Prostate gland (tissue), 2 donors: Measurements from ENCODE around the gene ABLIM3. TPM values are rescaled to one million over a fixed set of nuclear protein-coding genes. Genes with fewer than 3 reads are reported as not detected.

Experiments
- DNase-seq: peaks from one replicate; pipeline ENCODE4 v3.0.0-alpha.2; 2019; ENCODE audit warnings: low spot score
- H3K27ac ChIP-seq, 2 donors: fragments of 200-600 bp; sonication (generic); 2 replicates each; pipeline ENCODE4 v1.5.1; 2017 to 2019
- H3K27me3 ChIP-seq: fragments of 200-600 bp; sonication (generic); replicated peaks from 2 replicates; pipeline ENCODE4 v1.5.1; 2019; ENCODE audit not compliant: insufficient read depth
- H3K36me3 ChIP-seq, 2 donors: fragments of 200-600 bp; sonication (generic); 1 replicate in 1 of 2; 2 replicates in 1 of 2; pipeline versions ENCODE4 v1.5.1 to v1.8.1; 2017 to 2019
- H3K4me1 ChIP-seq: fragments of 200-600 bp; sonication (generic); replicated peaks from 2 replicates; pipeline ENCODE4 v1.5.1; 2019
- H3K4me3 ChIP-seq, 2 donors: fragments of 200-600 bp; sonication (generic); 2 replicates each; pipeline ENCODE4 v1.5.1; 2017 to 2019
- H3K9me3 ChIP-seq: fragments of 200-600 bp; sonication (generic); 2 replicates; pipeline ENCODE4 v1.5.1; 2017
- CTCF ChIP-seq, 4 experiments: fragments of 200-600 bp in 2 of 4; fragments of 450-650 bp in 2 of 4; sonication (generic) in 2 of 4; IDR thresholded peaks; 1 replicate in 3 of 4; 2 replicates in 1 of 4; pipeline ENCODE4 v1.5.1; 2016 to 2019; ENCODE audit warnings: antibody characterized with exemption in 4 of 4, mild to moderate bottlenecking in 2 of 4, moderate library complexity in 2 of 4
- POLR2A ChIP-seq: fragments of 450-650 bp; IDR thresholded peaks from one replicate; pipeline ENCODE4 v1.6.1; 2016; ENCODE audit warnings: antibody characterized with exemption, mild to moderate bottlenecking
- POLR2AphosphoS5 ChIP-seq: sonication (generic); formaldehyde crosslinking; IDR thresholded peaks from one replicate; pipeline ENCODE4 v1.6.1; 2017; ENCODE audit warnings: antibody characterized with exemption
- WGBS: methylation state at CpG from one replicate; pipeline ENCODE4 v1.1.5; 2018; 5-methylcytosine and 5-hydroxymethylcytosine counted together
- intact Hi-C: fragments of 100-400 bp; cut with DNase I; formaldehyde crosslinking; loops from one replicate; pipeline ENCODE4 v1.14.2; 2022
- total RNA-seq, 2 donors: library from RNA; depleted of rRNA; stranded (reverse); fragments of >200 nt; gene quantifications; one replicate each; pipeline ENCODE4 v1.1.0, GENCODE V29; 2016

ABLIM3 gene
- total RNA-seq, 2 donors from 2014 or later = 9.0 to 11.7 TPM

- Histone ChIP-seq H3K36me3 (no peaks in the 10 kb centered on the region), H3K4me1 (no peaks in the 10 kb centered on the region), H3K4me3 (no peak overlapping the region), H3K9me3 (no peaks in the 10 kb centered on the region), H3K27me3 (no peaks in the 10 kb centered on the region), H3K27ac (no peak overlapping the region)
- TF ChIP-seq POLR2A (no peak), CTCF (IDR thresholded peaks at IDR 0.05) (no peak), POLR2AphosphoS5 (no peak)
- no peak for DNase-seq
- intact Hi-C loops = no loop called here
These were observed 36.1 kb downstream of the ABLIM3 start for GRCh38 chr5:149177339-149177843.

- Histone ChIP-seq H3K27me3 (no peaks in the 10 kb centered on the region), H3K4me3 (no peak overlapping the region), H3K4me1 (no peaks in the 10 kb centered on the region), H3K9me3 (no peaks in the 10 kb centered on the region), H3K36me3 (no peaks in the 10 kb centered on the region), H3K27ac (no peak overlapping the region)
- 79% methylated on average over 8 of the region's 8 CpGs for WGBS
- intact Hi-C loops = no loop called here
- DNase-seq = no peak
- no peak for TF ChIP-seq POLR2AphosphoS5
- TF ChIP-seq CTCF (IDR thresholded peaks at IDR 0.05) = no peak
- no peak for TF ChIP-seq POLR2A
These were observed 36.7 kb downstream of the ABLIM3 start for GRCh38 chr5:149177911-149178565.

- no peaks in the 10 kb centered on the region for H3K4me1 ChIP-seq
- H3K4me3 ChIP-seq = no peak overlapping the region
- H3K27me3 ChIP-seq = no peaks in the 10 kb centered on the region
- H3K9me3 ChIP-seq = no peaks in the 10 kb centered on the region
- TF ChIP-seq POLR2A = no peak
- no peak for TF ChIP-seq CTCF (IDR thresholded peaks at IDR 0.05)
- TF ChIP-seq POLR2AphosphoS5 = no peak
- H3K27ac ChIP-seq = no peak overlapping the region
- no peak for DNase-seq
- intact Hi-C loops = no loop called here
- WGBS = 94% methylated on average over 2 of the region's 2 CpGs
- H3K36me3 ChIP-seq = no peaks in the 10 kb centered on the region
These were observed 40.4 kb downstream of the ABLIM3 start for GRCh38 chr5:149181732-149182131.

- TF ChIP-seq POLR2AphosphoS5 (no peak), POLR2A (no peak), CTCF (IDR thresholded peaks at IDR 0.05) (no peak)
- no peak for DNase-seq
- Histone ChIP-seq H3K4me1 (no peaks in the 10 kb centered on the region), H3K27me3 (no peaks in the 10 kb centered on the region), H3K36me3 (no peaks in the 10 kb centered on the region), H3K27ac (no peak overlapping the region), H3K9me3 (no peaks in the 10 kb centered on the region), H3K4me3 (no peak overlapping the region)
- whole genome bisulfite sequencing = 79% methylated on average over 1 of the region's 1 CpG
- intact Hi-C loops = no loop called here
These were observed 40.9 kb downstream of the ABLIM3 start for GRCh38 chr5:149182241-149182640.

GRCh38 chr5:149185067-149185466 is 43.8 kb downstream of the ABLIM3 start:
- no peak for DNase-seq
- WGBS = 85% methylated on average over 3 of the region's 3 CpGs
- Histone ChIP-seq H3K4me1 (no peaks in the 10 kb centered on the region), H3K4me3 (no peak overlapping the region), H3K36me3 (no peaks in the 10 kb centered on the region), H3K27me3 (no peaks in the 10 kb centered on the region), H3K27ac (no peak overlapping the region), H3K9me3 (no peaks in the 10 kb centered on the region)
- intact Hi-C loops = no loop called here
- TF ChIP-seq POLR2A (no peak), CTCF (IDR thresholded peaks at IDR 0.05) (no peak), POLR2AphosphoS5 (no peak)
